Body of pancreas (tissue), 4 donors: ENCODE results near the gene ZCCHC7.

Source experiments
- CTCF ChIP-seq, 7 experiments: fragments of 450-650 bp in 4 of 7; fragments of 200-600 bp in 3 of 7; sonication (generic) in 3 of 7; IDR thresholded peaks; one replicate each; pipeline ENCODE4 v1.5.1; 2016 to 2019; ENCODE audit warnings: antibody characterized with exemption in 7 of 7
- POLR2A ChIP-seq, 3 donors: fragments of 450-650 bp; IDR thresholded peaks; one replicate each; pipeline ENCODE4 v1.6.1; 2016; ENCODE audit warnings: antibody characterized with exemption in 3 of 3, mild to moderate bottlenecking in 2 of 3

GRCh38 chr9:37127018-37127417, 6.6 kb downstream of the ZCCHC7 start:
- TF ChIP-seq CTCF (IDR thresholded peaks at IDR 0.05) (no peak), POLR2A (IDR thresholded peaks at IDR 0.05) (no peak)
